Activated CD8-positive, alpha-beta memory T cell treated with anti-CD3 and anti-CD28 coated beads, Interleukin-2, amount 50 U/mL, for 48 hours (primary cell): Measurements from ENCODE around the gene TRIM9.

Experiments
- DNase-seq: peaks from one replicate; pipeline ENCODE4 v3.0.0-alpha.2; 2020

TRIM9 gene

GRCh38 chr14:51053157-51053556, 41.7 kb downstream of the TRIM9 start:
- no peak for DNase-seq

- no peak for DNase-seq
Measured at GRCh38 chr14:51044961-51045360, 49.9 kb downstream of the TRIM9 start.

GRCh38 chr14:51041883-51042282, 53.0 kb downstream of the TRIM9 start:
- no peak for DNase-seq

- no peak for DNase-seq
Measured at GRCh38 chr14:51041108-51041531, 53.8 kb downstream of the TRIM9 start.

- DNase-seq = no peak
Measured at GRCh38 chr14:51039252-51039651, 55.7 kb downstream of the TRIM9 start.

- DNase-seq = no peak
Measured at GRCh38 chr14:51035611-51036192, 59.2 kb downstream of the TRIM9 start.

GRCh38 chr14:51028851-51029754, 65.8 kb downstream of the TRIM9 start:
- no peak for DNase-seq

GRCh38 chr14:51028361-51028760, 66.5 kb downstream of the TRIM9 start:
- DNase-seq = no peak

- no peak for DNase-seq
Measured at GRCh38 chr14:51024377-51024776, 70.5 kb downstream of the TRIM9 start.

GRCh38 chr14:51023964-51024363, 70.9 kb downstream of the TRIM9 start:
- DNase-seq = no peak

GRCh38 chr14:51022769-51023168, 72.1 kb downstream of the TRIM9 start:
- DNase-seq = no peak

- no peak for DNase-seq
Measured at GRCh38 chr14:51020024-51020710, 74.7 kb downstream of the TRIM9 start.

GRCh38 chr14:51019089-51019488, 75.8 kb downstream of the TRIM9 start:
- DNase-seq = no peak

- DNase-seq = no peak
Measured at GRCh38 chr14:51018521-51018920, 76.4 kb downstream of the TRIM9 start.

- DNase-seq = no peak
Measured at GRCh38 chr14:51014625-51015024, 80.3 kb downstream of the TRIM9 start.

- no peak for DNase-seq
Measured at GRCh38 chr14:51014086-51014485, 80.8 kb downstream of the TRIM9 start.

- DNase-seq = no peak
Measured at GRCh38 chr14:51012055-51012454, 82.8 kb downstream of the TRIM9 start.

GRCh38 chr14:51008446-51008845, 86.5 kb downstream of the TRIM9 start:
- no peak for DNase-seq

- DNase-seq = no peak
Measured at GRCh38 chr14:51006781-51007211, 88.1 kb downstream of the TRIM9 start.

- DNase-seq = no peak
Measured at GRCh38 chr14:51006324-51006723, 88.6 kb downstream of the TRIM9 start.

GRCh38 chr14:51004801-51005526, 89.9 kb downstream of the TRIM9 start:
- DNase-seq = no peak

- DNase-seq = no peak
Measured at GRCh38 chr14:51004352-51004800, 90.5 kb downstream of the TRIM9 start.

- DNase-seq = no peak
Measured at GRCh38 chr14:51002406-51002999, 92.4 kb downstream of the TRIM9 start.
